Pancreas (tissue), 10 donors: Measurements from ENCODE around the gene PCSK7. TPM values are rescaled to one million over a fixed set of nuclear protein-coding genes. Genes with fewer than 3 reads are reported as not detected.
"Not testable (repeated sequence)": the region's sequence is repeated elsewhere in the genome, so short reads cannot be mapped to it uniquely, and the experiment has no call there.

ENCODE experiments used
- ATAC-seq, 4 donors: fragments of 200-7000 bp; cut with Tn5 transposase; one replicate each; pipeline versions ENCODE4 v1.8.0 to v1.9.1; 2020; ENCODE audit warnings: mild to moderate bottlenecking in 4 of 4, moderate library complexity in 4 of 4
- DNase-seq, 6 donors: peaks; one replicate each; pipeline ENCODE4 v3.0.0-alpha.2; 2020
- FAIRE-seq: peaks from 2 replicates; lab custom pipeline; 2012; peaks lifted over from hg19 to GRCh38; lab: Jason Lieb, UNC
- H3K27ac ChIP-seq, 4 donors: fragments of 200-600 bp; sonication (generic); 1 replicate in 3 of 4; 2 replicates in 1 of 4; pipeline versions ENCODE4 v1.5.0 to v1.8.0; 2020
- H3K27me3 ChIP-seq, 4 donors: fragments of 200-600 bp; one replicate each; pipeline ENCODE4 v1.8.0; 2021
- H3K36me3 ChIP-seq, 3 donors: fragments of 200-600 bp; sonication (generic) in 1 of 3; one replicate each; pipeline versions ENCODE4 v1.5.0 to v1.8.0; 2020 to 2021
- H3K4me1 ChIP-seq, 3 donors: fragments of 200-600 bp; one replicate each; pipeline ENCODE4 v1.8.0; 2021
- H3K4me3 ChIP-seq, 4 donors: fragments of 200-600 bp; sonication (generic) in 2 of 4; one replicate each; pipeline versions ENCODE4 v1.5.0 to v1.8.0; 2020 to 2021
- H3K9me3 ChIP-seq, 4 donors: fragments of 200-600 bp; one replicate each; pipeline ENCODE4 v1.8.0; 2021
- WGBS, 2 donors: extraction: QIAGEN DNeasy Blood & Tissue Kit; methylation state at CpG; one replicate each; pipeline ENCODE4 v1.1.7; 2013; 5-methylcytosine and 5-hydroxymethylcytosine counted together
- intact Hi-C, 3 donors: fragments of 100-400 bp; cut with DNase I; formaldehyde crosslinking; loops; one replicate each; pipeline versions ENCODE4 v1.11.1 to v1.14.2; 2022
- polyA plus RNA-seq, 2 donors: library from polyadenylated mRNA; stranded (reverse); fragments of 200-250 nt; gene quantifications; one replicate each; pipeline ENCODE4 v1.2.3, GENCODE V29; 2013
- total RNA-seq, 6 donors: library from RNA; stranded (reverse); fragmentation: NEBNext Ultra II Directional in 4 of 6; extraction: Animal tissue kit (Norgen Biotek cat#: 25700) in 4 of 6; gene quantifications; one replicate each; pipeline versions ENCODE4 v1.2.1 to v1.2.4, GENCODE V29; 2021 to 2023
- TF ChIP-seq, protein P1 (sequence below), 4 donors: fragments of 200-600 bp; sonication (generic) in 3 of 4; IDR thresholded peaks; one replicate each; pipeline versions ENCODE4 v1.5.0 to v1.8.0; 2021; ENCODE audit warnings: antibody characterized with exemption in 4 of 4
- donor health status: healthy with polysubstance abuse.
- donor health status: DM: no; HTN: no; CAD: no; lungs with moderate emphysema.
- donor health status: DM: no; HTN: no; CAD: no.
- donor health status: control.
- donor health status: control.
- donor health status: Bipolar disorder and iron deficiency.
- donor health status: DM: yes; HTN: yes; CAD: no.
- donor health status: DM: no; HTN: no; CAD: no.
- donor health status: DM: no; HTN: no; CAD: no.
- donor health status: DM: yes; HTN: yes; CAD: no.

Gene PCSK7
- total and polyA plus RNA-seq, 8 donors: 20.3 to 44.2 (median 28.6) TPM

GRCh38 chr11:117210620-117211019 lies 21.3 kb downstream of the PCSK7 start:
- FAIRE-seq (no peak), ATAC-seq (no peak), DNase-seq (no peak)
- intact Hi-C loops: no loop called here
- TF ChIP-seq, protein P1, sequence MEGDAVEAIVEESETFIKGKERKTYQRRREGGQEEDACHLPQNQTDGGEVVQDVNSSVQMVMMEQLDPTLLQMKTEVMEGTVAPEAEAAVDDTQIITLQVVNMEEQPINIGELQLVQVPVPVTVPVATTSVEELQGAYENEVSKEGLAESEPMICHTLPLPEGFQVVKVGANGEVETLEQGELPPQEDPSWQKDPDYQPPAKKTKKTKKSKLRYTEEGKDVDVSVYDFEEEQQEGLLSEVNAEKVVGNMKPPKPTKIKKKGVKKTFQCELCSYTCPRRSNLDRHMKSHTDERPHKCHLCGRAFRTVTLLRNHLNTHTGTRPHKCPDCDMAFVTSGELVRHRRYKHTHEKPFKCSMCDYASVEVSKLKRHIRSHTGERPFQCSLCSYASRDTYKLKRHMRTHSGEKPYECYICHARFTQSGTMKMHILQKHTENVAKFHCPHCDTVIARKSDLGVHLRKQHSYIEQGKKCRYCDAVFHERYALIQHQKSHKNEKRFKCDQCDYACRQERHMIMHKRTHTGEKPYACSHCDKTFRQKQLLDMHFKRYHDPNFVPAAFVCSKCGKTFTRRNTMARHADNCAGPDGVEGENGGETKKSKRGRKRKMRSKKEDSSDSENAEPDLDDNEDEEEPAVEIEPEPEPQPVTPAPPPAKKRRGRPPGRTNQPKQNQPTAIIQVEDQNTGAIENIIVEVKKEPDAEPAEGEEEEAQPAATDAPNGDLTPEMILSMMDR (IDR thresholded peaks at IDR 0.05): no peak
- H3K36me3 ChIP-seq: no peaks in the 10 kb centered on the region
- no peaks in the 10 kb centered on the region for H3K27me3 ChIP-seq
- WGBS, 2 donors: 96 to 97% methylated on average over 3 of the region's 3 CpGs
- no peaks in the 10 kb centered on the region for H3K9me3 ChIP-seq
- no peak overlapping the region for H3K27ac ChIP-seq
- H3K4me3 ChIP-seq: no peak overlapping the region
- no peaks in the 10 kb centered on the region for H3K4me1 ChIP-seq

- intact Hi-C loops: loop anchor here in 2 of 3 donors (5.0 kb wide), 1 partner anchor 77 kb away; no protein-coding TSS in a partner anchor
- not testable (repeated sequence) for ATAC-seq, H3K27me3 ChIP-seq, H3K4me3 ChIP-seq, H3K9me3 ChIP-seq, FAIRE-seq, DNase-seq, H3K27ac ChIP-seq, H3K36me3 ChIP-seq, H3K4me1 ChIP-seq
- 86 to 89% methylated on average over 7 to 8 of the region's 8 CpGs for WGBS, 2 donors
Measured at GRCh38 chr11:117209351-117210125, 22.3 kb downstream of the PCSK7 start.

GRCh38 chr11:117208710-117209109 lies 23.2 kb downstream of the PCSK7 start:
- not testable (repeated sequence) for H3K4me1 ChIP-seq, FAIRE-seq, H3K4me3 ChIP-seq, H3K27me3 ChIP-seq, ATAC-seq, H3K27ac ChIP-seq, H3K9me3 ChIP-seq, H3K36me3 ChIP-seq
- DNase-seq: peak in 1 of 6 donors; percentile 52
- intact Hi-C loops: loop anchor here in 2 of 3 donors (5.0 kb wide), 1 partner anchor 76 kb away; no protein-coding TSS in a partner anchor
- WGBS, 2 donors: 83 to 86% methylated on average over 9 of the region's 13 CpGs

DNA sequence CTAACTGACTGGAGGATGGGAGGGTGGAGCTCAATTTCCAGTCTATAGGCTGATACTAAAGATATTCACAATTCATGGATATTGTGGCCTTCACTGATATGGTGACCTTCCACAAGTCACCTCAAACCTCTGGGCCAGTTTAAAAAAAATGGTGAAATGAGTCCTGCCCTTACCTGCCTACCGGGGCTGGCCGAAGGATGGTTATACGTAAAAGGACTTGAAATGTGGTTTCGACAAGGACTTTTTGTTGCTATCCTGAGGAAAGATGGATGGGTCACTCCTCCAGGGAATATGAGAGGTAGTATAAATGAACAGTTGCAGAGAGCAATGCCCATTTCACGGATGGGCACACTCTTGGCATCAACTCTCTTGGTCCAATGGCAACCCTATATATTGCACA lies 24.4 kb downstream of the PCSK7 start:
- H3K4me3 ChIP-seq, FAIRE-seq, H3K9me3 ChIP-seq, H3K27me3 ChIP-seq, H3K27ac ChIP-seq, DNase-seq, ATAC-seq, H3K4me1 ChIP-seq, H3K36me3 ChIP-seq: not testable (repeated sequence)
- intact Hi-C loops: loop anchor here in 2 of 3 donors (5.0 kb wide), 1 partner anchor 75 kb away; no protein-coding TSS in a partner anchor
- 85 to 93% methylated on average over 5 of the region's 5 CpGs for WGBS, 2 donors

DNA sequence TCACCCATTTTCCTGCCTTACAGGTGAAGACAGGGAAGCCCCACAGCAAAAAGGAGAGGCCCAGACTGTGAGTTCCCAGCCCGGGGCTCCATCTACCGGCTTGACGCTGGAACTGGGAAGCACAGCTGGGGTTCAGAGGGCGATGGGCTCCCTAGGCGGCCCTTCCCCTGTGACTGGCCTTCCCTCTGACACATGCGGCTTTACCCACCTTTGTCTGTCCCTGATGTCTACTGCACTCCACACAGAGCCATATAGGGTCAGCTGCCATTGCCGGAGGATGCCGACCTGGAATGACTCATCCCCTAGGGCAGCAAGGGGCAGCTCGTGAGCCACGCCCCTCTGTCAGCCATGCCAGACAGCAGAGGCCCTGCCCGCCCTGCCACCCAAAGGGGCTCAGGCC lies 25.0 kb downstream of the PCSK7 start:
- H3K36me3 ChIP-seq, FAIRE-seq, H3K4me1 ChIP-seq, H3K27ac ChIP-seq, H3K4me3 ChIP-seq, H3K27me3 ChIP-seq, H3K9me3 ChIP-seq: not testable (repeated sequence)
- intact Hi-C loops: loop anchor here in 2 of 3 donors (5.0 kb wide), 1 partner anchor 75 kb away; no protein-coding TSS in a partner anchor
- DNase-seq (peak in 1 of 6 donors; percentile 31), ATAC-seq (peak in 3 of 4 donors; percentile 21 to 63 (median 45))
- 65 to 77% methylated on average over 5 to 6 of the region's 11 CpGs for WGBS, 2 donors

GRCh38 chr11:117206111-117206510 lies 25.8 kb downstream of the PCSK7 start:
- 80 to 88% methylated on average over 7 to 8 of the region's 8 CpGs for WGBS, 2 donors
- H3K27ac ChIP-seq, FAIRE-seq, H3K36me3 ChIP-seq, ATAC-seq, H3K4me1 ChIP-seq, H3K27me3 ChIP-seq, H3K9me3 ChIP-seq, H3K4me3 ChIP-seq: not testable (repeated sequence)
- peak in 1 of 6 donors; percentile 7 for DNase-seq
- intact Hi-C loops: loop anchor here in 2 of 3 donors (5.0 kb wide), 1 partner anchor 74 kb away; no protein-coding TSS in a partner anchor

GRCh38 chr11:117205211-117205818 lies 26.6 kb downstream of the PCSK7 start:
- WGBS, 2 donors: 79 to 91% methylated on average over 11 of the region's 11 CpGs
- Histone ChIP-seq H3K36me3 (peaks cover 0 to 6% (median 0%) of the 10 kb centered on the region in 3 donors), H3K4me1 (no peaks in the 10 kb centered on the region), H3K4me3 (no peak overlapping the region), H3K9me3 (no peaks in the 10 kb centered on the region), H3K27me3 (no peaks in the 10 kb centered on the region), H3K27ac (no peak overlapping the region)
- TF ChIP-seq, protein P1 (IDR thresholded peaks at IDR 0.05): no peak
- DNase-seq (peak in 2 of 6 donors; percentile 14 to 43), FAIRE-seq (no peak), ATAC-seq (no peak)
- intact Hi-C loops: loop anchor here in 2 of 3 donors (5.0 kb wide), 1 partner anchor 73 kb away; no protein-coding TSS in a partner anchor
